Esophagus (tissue), 2 donors: ENCODE data around the gene MAGT1. TPM values are rescaled to one million over a fixed set of nuclear protein-coding genes. Genes with fewer than 3 reads are reported as not detected.
A peak's percentile ranks its signal among the peaks of the same experiment; 100 is the strongest.
"Not testable (repeated sequence)": the region's sequence is repeated elsewhere in the genome, so short reads cannot be mapped to it uniquely, and the experiment has no call there.

Experiments used
- H3K27ac ChIP-seq, 2 donors: one replicate each; pipeline ENCODE4 v1.5.1; 2013; ENCODE audit warnings: low read depth in 2 of 2, mild to moderate bottlenecking in 2 of 2, inconsistent platforms in 1 of 2, low read length in 1 of 2, moderate library complexity in 1 of 2
- H3K27me3 ChIP-seq, 2 donors: one replicate each; pipeline ENCODE4 v1.6.1; 2013; ENCODE audit warnings: low read length in 2 of 2, control low read depth in 1 of 2, mild to moderate bottlenecking in 1 of 2; ENCODE audit not compliant: insufficient read depth in 2 of 2, control insufficient read depth in 1 of 2
- H3K36me3 ChIP-seq, 2 donors: one replicate each; pipeline ENCODE4 v1.6.1; 2013; ENCODE audit warnings: low read length in 1 of 2; ENCODE audit not compliant: control insufficient read depth in 2 of 2, insufficient read depth in 2 of 2
- H3K4me1 ChIP-seq, 2 donors: one replicate each; pipeline ENCODE4 v1.6.1; 2013; ENCODE audit warnings: low read length in 1 of 2; ENCODE audit not compliant: control insufficient read depth in 2 of 2, insufficient read depth in 2 of 2
- H3K4me3 ChIP-seq, 2 donors: one replicate each; pipeline ENCODE4 v1.5.1; 2013; ENCODE audit warnings: low read length in 2 of 2, mild to moderate bottlenecking in 2 of 2, low read depth in 1 of 2, moderate library complexity in 1 of 2
- H3K9me3 ChIP-seq, 2 donors: one replicate each; pipeline ENCODE4 v1.6.1; 2013; ENCODE audit warnings: mild to moderate bottlenecking in 2 of 2, low read depth in 1 of 2, low read length in 1 of 2, moderate library complexity in 1 of 2; ENCODE audit not compliant: control insufficient read depth in 2 of 2, insufficient read depth in 1 of 2
- WGBS, 2 donors: extraction: QIAGEN DNeasy Blood & Tissue Kit; methylation state at CpG; one replicate each; pipeline ENCODE4 v1.1.7; 2013; 5-methylcytosine and 5-hydroxymethylcytosine counted together
- polyA plus RNA-seq, 2 donors: library from polyadenylated mRNA; stranded (reverse); fragments of 200-250 nt; gene quantifications; one replicate each; pipeline ENCODE4 v1.2.3, GENCODE V29; 2013
- donor health status: healthy with polysubstance abuse.
- donor health status: Bipolar disorder and iron deficiency.

The MAGT1 gene
- polyA plus RNA-seq, 2 donors = 12.8 to 17.7 TPM

DNA sequence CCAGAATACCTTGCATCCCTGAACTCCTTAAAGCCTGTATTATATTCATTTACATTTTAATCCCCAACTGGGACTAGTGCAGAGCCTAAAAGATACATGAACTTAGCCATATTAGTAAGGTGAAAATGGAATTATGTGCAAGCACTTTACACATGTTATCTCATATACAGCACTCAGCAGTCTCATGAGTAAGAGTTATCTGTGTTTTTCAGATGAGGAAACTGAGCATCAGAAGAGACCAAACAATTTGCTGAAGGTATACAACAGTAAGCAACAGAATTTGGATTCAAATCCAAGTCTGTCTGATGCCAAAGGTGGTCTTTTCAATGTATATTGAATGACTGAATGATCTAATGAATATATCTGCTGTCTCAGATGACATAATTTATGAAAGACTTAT, 27.6 kb upstream of the MAGT1 start:
- Histone ChIP-seq H3K27ac (no peak overlapping the region), H3K36me3 (no peaks in the 10 kb centered on the region), H3K4me3 (no peak overlapping the region), H3K27me3 (no peaks in the 10 kb centered on the region), H3K4me1 (no peaks in the 10 kb centered on the region), H3K9me3 (no peaks in the 10 kb centered on the region)

DNA sequence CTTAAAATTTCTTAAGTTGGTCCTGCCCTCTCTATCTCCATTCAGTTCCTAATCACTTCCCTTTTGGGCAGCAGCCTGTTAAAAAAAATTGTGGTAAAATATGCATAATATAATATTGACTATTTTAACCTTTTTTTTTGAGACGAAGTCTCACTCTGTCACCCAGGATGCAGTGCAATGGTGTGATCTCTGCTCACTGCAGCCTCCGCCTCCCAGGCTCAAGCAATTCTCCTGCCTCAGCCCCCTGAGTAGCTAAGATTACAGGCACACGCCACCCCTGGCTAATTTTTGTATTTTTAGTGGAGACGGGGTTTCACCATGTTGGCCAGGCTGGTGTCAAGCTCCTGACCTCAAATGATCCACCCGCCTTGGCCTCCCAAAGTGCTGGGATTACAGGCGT, 24.1 kb upstream of the MAGT1 start:
- H3K27me3 ChIP-seq, H3K36me3 ChIP-seq, H3K4me3 ChIP-seq, H3K4me1 ChIP-seq, H3K27ac ChIP-seq, H3K9me3 ChIP-seq: not testable (repeated sequence)
- 79 to 80% methylated on average over 6 of the region's 6 CpGs for WGBS, 2 donors

DNA sequence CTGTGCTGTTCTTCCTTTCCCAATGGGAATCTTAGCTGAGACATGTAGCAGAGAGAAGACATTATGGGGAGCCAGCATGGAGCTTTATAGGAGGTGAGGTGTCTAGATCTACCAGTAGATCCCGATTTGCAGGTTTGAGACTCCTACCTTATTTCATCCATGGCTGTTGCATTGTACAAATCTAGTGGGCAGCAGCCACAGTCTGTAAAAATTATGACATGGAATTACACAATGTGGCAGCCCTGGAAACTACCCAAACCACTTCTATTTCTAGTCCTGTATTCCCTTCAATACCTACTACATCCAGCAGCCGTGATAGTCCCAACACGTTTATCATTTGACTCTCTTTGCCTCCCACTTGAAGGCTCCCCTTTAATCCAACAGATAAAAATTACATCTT, 23.3 kb upstream of the MAGT1 start:
- no peaks in the 10 kb centered on the region for H3K27me3 ChIP-seq
- H3K9me3 ChIP-seq = no peaks in the 10 kb centered on the region
- WGBS, 2 donors = 40 to 51% methylated on average over 3 of the region's 3 CpGs
- no peak overlapping the region for H3K27ac ChIP-seq
- no peak overlapping the region for H3K4me3 ChIP-seq
- H3K36me3 ChIP-seq = no peaks in the 10 kb centered on the region
- H3K4me1 ChIP-seq = no peaks in the 10 kb centered on the region

DNA sequence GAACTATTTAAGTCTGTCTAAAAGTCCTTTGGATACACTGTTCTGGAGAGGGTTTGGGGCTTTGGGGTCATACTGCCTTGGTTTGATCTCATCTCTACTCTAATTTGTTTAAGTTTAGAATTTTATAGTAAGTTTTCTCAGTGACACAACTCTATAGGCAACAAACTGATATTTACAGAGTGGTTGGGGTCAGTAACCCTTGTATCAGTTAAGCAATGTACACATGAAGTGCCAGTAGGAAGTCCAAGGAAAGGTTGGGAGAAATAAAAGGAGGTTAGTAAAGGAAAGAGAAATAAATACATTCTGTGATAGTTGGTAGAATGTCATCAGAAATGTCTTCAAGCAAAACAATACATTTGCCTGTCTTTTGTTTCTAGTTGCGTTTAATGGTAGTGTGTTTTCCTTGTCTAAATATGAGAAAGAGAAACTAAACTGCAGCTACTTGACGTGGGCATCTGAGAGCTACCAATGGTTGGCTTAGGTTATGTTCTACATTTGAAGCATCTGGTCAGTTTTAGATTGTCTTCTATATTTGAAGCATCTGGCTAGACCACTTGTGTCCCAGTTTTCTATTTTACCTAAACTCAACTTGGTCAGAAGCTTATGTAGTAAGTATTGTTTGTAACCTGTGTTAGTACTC, 22.2 kb upstream of the MAGT1 start:
- no peaks in the 10 kb centered on the region for H3K27me3 ChIP-seq
- 21 to 27% methylated on average over 2 of the region's 2 CpGs for WGBS, 2 donors
- no peaks in the 10 kb centered on the region for H3K4me1 ChIP-seq
- H3K4me3 ChIP-seq = peak overlapping the region in 1 of 2 donors; percentile 15
- H3K36me3 ChIP-seq = no peaks in the 10 kb centered on the region
- no peaks in the 10 kb centered on the region for H3K9me3 ChIP-seq
- no peak overlapping the region for H3K27ac ChIP-seq

DNA sequence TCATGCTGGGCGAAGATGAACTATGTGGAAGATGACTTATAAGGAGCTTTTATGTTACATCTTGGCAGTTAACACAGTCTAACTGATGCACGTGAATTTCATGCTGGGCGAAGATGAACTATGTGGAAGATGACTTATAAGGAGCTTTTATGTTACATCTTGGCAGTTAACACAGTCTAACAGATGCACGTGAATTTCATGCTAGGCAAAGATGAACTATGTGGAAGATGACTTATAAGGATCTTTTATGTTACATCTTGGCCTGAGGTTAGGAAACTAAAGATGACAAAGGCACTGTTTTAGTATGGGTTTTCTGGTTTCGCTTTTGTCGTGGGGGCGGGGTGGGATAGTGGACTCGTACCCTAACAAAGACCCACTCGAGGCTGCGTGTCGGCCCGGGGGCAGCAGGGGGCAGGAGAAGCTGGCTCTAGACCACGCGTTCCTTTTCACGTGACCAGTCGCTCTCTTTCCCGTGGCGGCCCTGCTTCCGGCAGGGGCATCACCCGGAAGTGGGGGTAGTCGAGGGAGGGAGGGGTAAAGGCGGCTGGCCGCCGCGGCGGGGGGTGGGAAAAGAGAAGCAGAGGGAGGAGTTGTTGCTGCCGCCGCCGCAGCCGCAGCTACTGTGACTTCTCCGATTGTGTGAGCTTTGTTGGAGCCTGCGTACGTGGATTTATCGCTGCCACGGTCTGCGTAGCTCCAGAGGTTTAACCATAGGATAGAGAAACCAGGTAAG, 15.0 kb upstream of the MAGT1 start, which contains the start of gene ATP7A:
ATP7A (plus strand) TSS at position 586 of the 733 bp plus-strand sequence. CDS start 60,949 bp downstream, outside the sequence.
- Histone ChIP-seq H3K27me3 (no peaks in the 10 kb centered on the region), H3K4me3 (peak within 1 kb of the TSS; percentile 44 to 62), H3K36me3 (no peaks in the 10 kb centered on the region), H3K27ac (peak within 1 kb of the TSS; percentile 86 to 92), H3K9me3 (no peaks in the 10 kb centered on the region), H3K4me1 (no peaks in the 10 kb centered on the region)
- WGBS, 2 donors = 1 to 31% methylated on average over 34 to 36 of the region's 36 CpGs

DNA sequence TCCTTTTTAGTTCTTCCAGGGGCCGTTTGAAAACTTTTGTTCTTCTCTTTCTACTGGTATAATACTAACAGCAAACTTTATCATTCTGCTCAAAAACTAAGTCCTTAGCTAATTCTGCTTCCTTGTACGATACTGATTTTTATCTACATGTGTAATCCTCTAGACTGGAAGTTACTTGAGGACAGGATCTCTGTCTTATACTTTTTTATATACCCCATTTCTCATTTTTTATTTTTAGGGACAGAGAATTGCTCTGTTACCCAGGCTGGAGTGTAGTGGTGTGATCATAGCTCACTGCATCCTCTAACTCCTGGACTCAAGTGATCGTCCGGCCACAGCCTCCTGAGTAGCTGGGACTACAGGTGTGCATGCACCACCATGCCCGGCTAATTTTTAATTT, 6.3 kb upstream of the MAGT1 start:
- Histone ChIP-seq H3K27me3 (no peaks in the 10 kb centered on the region), H3K9me3 (no peaks in the 10 kb centered on the region), H3K36me3 (no peaks in the 10 kb centered on the region), H3K4me1 (no peaks in the 10 kb centered on the region), H3K27ac (no peak overlapping the region), H3K4me3 (no peak overlapping the region)
- WGBS, 2 donors = 85 to 90% methylated on average over 5 of the region's 5 CpGs

DNA sequence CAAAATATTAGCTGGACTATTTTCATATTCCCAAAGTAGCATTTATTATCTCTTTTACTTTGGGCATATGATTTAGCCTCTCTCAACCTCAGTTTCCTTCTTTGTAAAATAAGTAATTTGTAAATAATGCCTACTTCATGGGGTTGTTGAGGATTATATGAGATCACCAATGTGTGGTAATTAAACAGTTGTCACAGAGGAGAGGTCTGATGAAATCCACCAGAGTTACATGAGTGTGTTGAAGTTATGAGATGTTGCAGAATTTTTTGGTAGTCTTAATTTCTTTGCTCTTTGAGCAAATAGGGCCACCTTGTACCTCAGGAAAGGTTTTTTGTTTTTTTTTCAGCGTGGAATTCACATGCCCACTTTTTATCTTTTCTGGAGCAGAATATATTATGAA, 5.5 kb upstream of the MAGT1 start:
- Histone ChIP-seq H3K36me3 (no peaks in the 10 kb centered on the region), H3K27ac (no peak overlapping the region), H3K9me3 (no peaks in the 10 kb centered on the region), H3K4me1 (no peaks in the 10 kb centered on the region), H3K27me3 (no peaks in the 10 kb centered on the region), H3K4me3 (peak overlapping the region in 1 of 2 donors; percentile 70)
- 39 to 73% methylated on average over 1 of the region's 1 CpG for WGBS, 2 donors

DNA sequence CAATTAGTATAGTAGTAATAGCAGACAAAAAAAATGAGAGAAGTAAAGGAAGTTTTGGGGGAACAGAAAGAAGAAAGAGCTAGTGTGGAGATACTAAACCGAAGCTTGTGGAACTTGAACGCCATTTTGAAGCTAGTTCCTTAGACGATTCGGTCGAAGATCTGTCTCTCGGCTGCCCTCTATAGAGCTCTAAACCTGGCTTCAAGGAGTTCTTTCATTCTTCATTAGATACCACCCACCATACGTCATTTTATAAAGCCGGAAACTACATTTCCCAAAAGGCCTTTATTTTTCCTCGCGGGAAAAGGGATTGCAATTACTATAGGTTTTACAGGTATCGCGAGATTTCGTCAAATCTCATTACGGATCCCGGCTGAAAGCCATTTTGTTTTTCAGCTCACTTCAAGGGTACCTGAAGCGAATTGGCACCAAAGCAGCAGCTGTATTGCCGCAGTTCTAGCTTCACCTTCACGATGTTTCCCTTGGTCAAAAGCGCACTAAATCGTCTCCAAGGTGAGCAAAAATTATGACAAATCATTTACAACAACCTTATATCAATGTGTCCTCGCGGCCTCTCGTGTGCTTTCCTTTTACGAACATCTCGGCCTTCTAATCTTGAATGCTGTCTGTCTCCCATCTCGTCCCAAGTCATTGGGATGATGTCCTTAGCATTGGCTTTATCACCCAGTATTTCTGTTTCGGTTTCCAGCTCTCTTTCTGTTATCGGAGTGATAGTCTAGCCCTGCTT, 4.0 kb upstream of the MAGT1 start, which contains the start of gene COX7B:
COX7B (plus strand) TSS at position 388 of the 748 bp plus-strand sequence; CDS start at position 474, 86 bp downstream.
- no peaks in the 10 kb centered on the region for H3K27me3 ChIP-seq
- peak within 1 kb of the TSS; percentile 72 to 80 for H3K27ac ChIP-seq
- no peaks in the 10 kb centered on the region for H3K36me3 ChIP-seq
- no peaks in the 10 kb centered on the region for H3K4me1 ChIP-seq
- no peaks in the 10 kb centered on the region for H3K9me3 ChIP-seq
- WGBS, 2 donors = 1 to 37% methylated on average over 28 of the region's 28 CpGs
- H3K4me3 ChIP-seq = peak within 1 kb of the TSS; percentile 47 to 70

DNA sequence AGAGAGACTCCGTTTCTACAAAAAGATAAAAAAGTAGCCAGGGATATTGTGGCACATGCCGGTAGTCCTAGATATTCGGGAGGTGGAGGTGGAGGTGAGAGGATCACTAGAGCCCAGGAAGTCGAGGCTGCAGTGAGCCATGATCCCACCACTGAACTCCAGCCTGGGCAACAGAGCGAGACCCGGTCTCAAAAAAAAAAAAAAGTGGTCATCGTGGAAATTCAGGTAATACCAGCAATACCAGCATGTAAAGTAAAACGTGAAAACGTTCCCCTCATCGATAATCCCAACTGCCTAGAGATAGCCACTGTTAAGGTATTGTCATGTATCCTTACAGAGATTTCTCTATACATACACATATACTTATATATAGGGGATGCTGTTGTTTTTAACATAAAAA, 1.5 kb downstream of the MAGT1 start:
- peak overlapping the region in 1 of 2 donors; percentile 64 for H3K4me3 ChIP-seq
- WGBS, 2 donors = 68 to 76% methylated on average over 10 of the region's 10 CpGs

More for the DNA sequence above, 1.5 kb downstream of the MAGT1 start:
- H3K9me3 ChIP-seq = no peaks in the 10 kb centered on the region
- no peak overlapping the region for H3K27ac ChIP-seq
- no peaks in the 10 kb centered on the region for H3K27me3 ChIP-seq
- H3K4me1 ChIP-seq = no peaks in the 10 kb centered on the region
- H3K36me3 ChIP-seq = no peaks in the 10 kb centered on the region
